Psoas muscle (tissue), 8 donors: ENCODE data around the gene SLC12A8. TPM values are rescaled to one million over a fixed set of nuclear protein-coding genes. Genes with fewer than 3 reads are reported as not detected.

Experiments
- ATAC-seq, 4 donors: fragments of 200-7000 bp; cut with Tn5 transposase; one replicate each; pipeline ENCODE4 v1.9.1; 2020; ENCODE audit warnings: moderate library complexity in 3 of 4, mild to moderate bottlenecking in 2 of 4
- DNase-seq, 2 donors: peaks; one replicate each; pipeline ENCODE4 v3.0.0-alpha.2; 2020
- H3K27ac ChIP-seq: fragments of 200-600 bp; one replicate; pipeline ENCODE4 v1.8.0; 2022
- H3K27me3 ChIP-seq, 3 donors: fragments of 200-600 bp in 1 of 3; one replicate each; pipeline versions ENCODE4 v1.6.1 to v1.8.0; 2013 to 2022; ENCODE audit warnings: low read length in 2 of 3, mild to moderate bottlenecking in 2 of 3, moderate library complexity in 1 of 3; ENCODE audit not compliant: insufficient read depth in 3 of 3
- H3K36me3 ChIP-seq, 2 donors: fragments of 200-600 bp in 1 of 2; one replicate each; pipeline versions ENCODE4 v1.6.1 to v1.8.0; 2013 to 2022; ENCODE audit warnings: low read depth in 1 of 2, mild to moderate bottlenecking in 1 of 2, moderate library complexity in 1 of 2; ENCODE audit not compliant: insufficient read depth in 1 of 2
- H3K4me1 ChIP-seq: fragments of 200-600 bp; one replicate; pipeline ENCODE4 v1.8.0; 2022
- H3K4me3 ChIP-seq: fragments of 200-600 bp; one replicate; pipeline ENCODE4 v1.8.0; 2022; ENCODE audit warnings: mild to moderate bottlenecking
- H3K9me3 ChIP-seq: fragments of 200-600 bp; one replicate; pipeline ENCODE4 v1.8.0; 2022
- CTCF ChIP-seq: fragments of 200-600 bp; IDR thresholded peaks from one replicate; pipeline ENCODE4 v1.8.0; 2022; ENCODE audit warnings: antibody characterized with exemption
- WGBS, 3 donors: extraction: QIAGEN DNeasy Blood & Tissue Kit; methylation state at CpG; one replicate each; pipeline versions ENCODE4 v1.1.6 to v1.1.7; 2013; 5-methylcytosine and 5-hydroxymethylcytosine counted together
- intact Hi-C, 2 donors: fragments of 100-400 bp; cut with DNase I; formaldehyde crosslinking; loops; one replicate each; pipeline versions ENCODE4 v1.11.0 to v1.14.2; 2022
- polyA plus RNA-seq, 3 donors: library from polyadenylated mRNA; stranded (reverse); fragments of 200-250 nt; gene quantifications; one replicate each; pipeline ENCODE4 v1.2.3, GENCODE V29; 2013
- total RNA-seq, 4 donors: library from RNA; stranded (reverse); fragmentation: NEBNext Ultra II Directional in 2 of 4; extraction: Animal tissue kit (Norgen Biotek cat#: 25700) in 2 of 4; gene quantifications; one replicate each; pipeline versions ENCODE4 v1.2.1 to v1.2.4, GENCODE V29; 2021 to 2023
- donor health status: healthy with polysubstance abuse.
- donor health status: DM: no; HTN: no; CAD: no; lungs with moderate emphysema.
- donor health status: Bipolar disorder and iron deficiency.
- donor health status: healthy.
- donor health status: DM: yes; HTN: yes; CAD: no.
- donor health status: DM: no; HTN: no; CAD: no.
- donor health status: DM: no; HTN: no; CAD: no.
- donor health status: DM: yes; HTN: yes; CAD: no.

SLC12A8 gene
- total and polyA plus RNA-seq, 7 donors: 0.06 to 0.93 (median 0.33) TPM; not detected in 1

DNA sequence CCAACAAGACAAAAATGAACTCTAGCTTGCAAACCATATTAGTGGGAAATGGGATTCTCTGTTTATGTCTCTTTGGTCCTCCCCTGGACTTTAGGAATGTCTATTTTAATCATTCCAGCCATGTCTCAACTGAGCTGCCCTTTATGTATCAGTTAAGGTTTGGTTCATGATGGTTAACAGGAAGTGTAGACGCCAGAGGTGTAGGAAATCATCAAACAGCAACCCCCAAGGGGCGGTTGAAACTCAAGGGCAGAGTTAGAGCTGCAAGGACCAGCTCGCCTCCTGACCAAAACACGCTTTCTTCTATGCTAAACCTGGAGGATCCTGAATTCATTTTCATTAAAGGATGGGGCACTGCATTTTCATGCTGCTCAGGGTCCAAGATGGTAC is 103.0 kb downstream of the SLC12A8 start:
- intact Hi-C loops: no loop called here
- H3K4me3 ChIP-seq: no peak overlapping the region
- H3K27me3 ChIP-seq: no peaks in the 10 kb centered on the region
- no peaks in the 10 kb centered on the region for H3K9me3 ChIP-seq
- no peak overlapping the region for H3K27ac ChIP-seq
- H3K36me3 ChIP-seq: no peaks in the 10 kb centered on the region
- H3K4me1 ChIP-seq: peaks cover 3% of the 10 kb centered on the region
- DNase-seq (no peak), ATAC-seq (no peak)
- no peak for TF ChIP-seq CTCF
- WGBS, 3 donors: 96 to 97% (median 96%) methylated on average over 4 of the region's 4 CpGs

DNA sequence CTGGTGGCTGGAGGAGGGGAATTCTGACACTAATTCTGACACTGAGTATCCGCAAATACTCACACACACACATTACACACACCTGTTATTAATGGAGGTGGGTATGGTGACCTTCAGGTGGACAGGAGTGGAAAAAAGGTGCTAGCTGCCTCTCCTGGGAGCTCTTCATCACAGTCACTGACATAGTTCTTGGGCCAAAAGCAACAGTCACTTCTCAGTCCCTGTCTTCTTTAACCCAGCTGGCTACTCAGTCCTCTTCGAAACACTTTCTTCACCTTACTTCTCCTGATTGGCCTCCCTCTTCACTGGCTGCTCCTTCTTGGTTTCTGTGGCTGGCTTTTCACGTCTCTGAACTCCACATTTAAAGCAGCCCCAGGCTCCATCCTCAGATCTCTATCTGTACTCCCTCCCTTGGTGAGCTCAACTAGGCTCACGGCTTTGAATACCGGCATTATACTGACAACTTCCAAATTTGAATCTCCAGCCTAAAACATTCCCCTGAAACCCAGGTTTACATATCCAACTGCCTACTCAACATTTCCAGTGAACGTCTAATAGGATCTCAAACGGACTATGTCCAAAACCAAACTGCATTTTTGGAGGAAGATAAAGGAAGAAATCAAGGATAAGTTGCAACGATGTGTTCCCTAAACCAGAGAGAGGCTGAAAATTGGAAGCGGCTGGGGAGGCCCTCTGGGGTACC is 103.6 kb downstream of the SLC12A8 start:
- TF ChIP-seq CTCF: no peak
- H3K27ac ChIP-seq: no peak overlapping the region
- no peaks in the 10 kb centered on the region for H3K36me3 ChIP-seq
- ATAC-seq (no peak), DNase-seq (no peak)
- no peaks in the 10 kb centered on the region for H3K27me3 ChIP-seq
- 94 to 96% (median 95%) methylated on average over 9 of the region's 9 CpGs for WGBS, 3 donors
- H3K4me3 ChIP-seq: no peak overlapping the region
- intact Hi-C loops: no loop called here
- H3K9me3 ChIP-seq: no peaks in the 10 kb centered on the region
- H3K4me1 ChIP-seq: peaks cover 3% of the 10 kb centered on the region

- Histone ChIP-seq H3K27ac (no peak overlapping the region), H3K4me3 (no peak overlapping the region), H3K36me3 (no peaks in the 10 kb centered on the region), H3K4me1 (peaks cover 3% of the 10 kb centered on the region), H3K27me3 (no peaks in the 10 kb centered on the region), H3K9me3 (no peaks in the 10 kb centered on the region)
- peak in 1 of 4 donors; percentile 39 for ATAC-seq
- TF ChIP-seq CTCF: no peak
- intact Hi-C loops: no loop called here
- 68 to 80% (median 71%) methylated on average over 13 of the region's 13 CpGs for whole genome bisulfite sequencing, 3 donors
- DNase-seq: no peak
Observed at GRCh38 chr3:125107861-125108567, 104.5 kb downstream of the SLC12A8 start.

GRCh38 chr3:125107363-125107762 is 105.2 kb downstream of the SLC12A8 start:
- Histone ChIP-seq H3K4me1 (peaks cover 3% of the 10 kb centered on the region), H3K9me3 (no peaks in the 10 kb centered on the region), H3K27ac (no peak overlapping the region), H3K36me3 (no peaks in the 10 kb centered on the region), H3K27me3 (no peaks in the 10 kb centered on the region), H3K4me3 (no peak overlapping the region)
- DNase-seq: no peak
- TF ChIP-seq CTCF: no peak
- 89 to 95% (median 92%) methylated on average over 3 of the region's 3 CpGs for WGBS, 3 donors
- no peak for ATAC-seq
- intact Hi-C loops: no loop called here
